GM12875 (cell line): Measurements from ENCODE around the gene NCF2.

Experiments used
- H3K4me3 ChIP-seq: one replicate; pipeline ENCODE4 v1.5.1; 2011; ENCODE audit warnings: low read depth, low read length, control low read depth
- CTCF ChIP-seq: IDR thresholded peaks from 2 replicates; pipeline ENCODE4 v1.5.1; 2011; ENCODE audit warnings: low read depth, mild to moderate bottlenecking, control low read depth, inconsistent platforms, low read length, moderate library complexity, borderline replicate concordance; ENCODE audit not compliant: insufficient read depth

Gene NCF2

GRCh38 chr1:183585038-183585437, 5.2 kb downstream of the NCF2 start:
- H3K4me3 ChIP-seq: no peak overlapping the region
- no peak for TF ChIP-seq CTCF

- no peak overlapping the region for H3K4me3 ChIP-seq
- TF ChIP-seq CTCF: no peak
Observed at GRCh38 chr1:183584147-183584546, 6.1 kb downstream of the NCF2 start.

GRCh38 chr1:183583466-183583865, 6.8 kb downstream of the NCF2 start:
- no peak overlapping the region for H3K4me3 ChIP-seq
- no peak for TF ChIP-seq CTCF

GRCh38 chr1:183582021-183582713, 8.1 kb downstream of the NCF2 start:
- no peak overlapping the region for H3K4me3 ChIP-seq
- TF ChIP-seq CTCF: no peak

- peak; percentile 35; the same call in 1 of the 2 replicates for TF ChIP-seq CTCF
- no peak overlapping the region for H3K4me3 ChIP-seq
Observed at GRCh38 chr1:183580281-183580682, 10.0 kb downstream of the NCF2 start.

GRCh38 chr1:183578856-183579255, 11.4 kb downstream of the NCF2 start:
- no peak overlapping the region for H3K4me3 ChIP-seq
- no peak for TF ChIP-seq CTCF

- TF ChIP-seq CTCF: no peak
- H3K4me3 ChIP-seq: no peak overlapping the region
Observed at GRCh38 chr1:183577897-183578465, 12.3 kb downstream of the NCF2 start.
